MM.1S (cell line): Measurements from ENCODE around the gene PTPRR.

Source experiments
- DNase-seq: peaks from one replicate; pipeline ENCODE4 v3.0.0-alpha.2; 2015
- H2AFZ ChIP-seq: fragments of 300-600 bp; sonication (generic); 2 replicates; pipeline ENCODE4 v1.6.0; 2016; ENCODE audit warnings: antibody characterized with exemption, low read length
- H3F3A ChIP-seq: fragments of 300-600 bp; sonication (generic); 2 replicates; pipeline ENCODE4 v1.6.1; 2016; ENCODE audit warnings: mild to moderate bottlenecking, antibody characterized with exemption, low read length, moderate library complexity, mixed read lengths; ENCODE audit not compliant: insufficient read depth
- H3K27ac ChIP-seq: fragments of 300-600 bp; sonication (generic); 2 replicates; pipeline ENCODE4 v1.5.1; 2016; ENCODE audit warnings: mild to moderate bottlenecking, low read length
- H3K27me3 ChIP-seq: fragments of 300-600 bp; sonication (generic); replicated peaks from 2 replicates; pipeline ENCODE4 v1.6.0; 2016; ENCODE audit warnings: low read length; ENCODE audit not compliant: insufficient read depth
- H3K36me3 ChIP-seq: fragments of 300-600 bp; sonication (generic); replicated peaks from 2 replicates; pipeline ENCODE4 v1.6.1; 2016; ENCODE audit warnings: mild to moderate bottlenecking, low read length, mixed read lengths; ENCODE audit not compliant: insufficient read depth
- H3K4me1 ChIP-seq: fragments of 300-600 bp; sonication (generic); 2 replicates; pipeline ENCODE4 v1.6.1; 2016; ENCODE audit warnings: low read length, mixed read lengths
- H3K4me2 ChIP-seq: fragments of 300-600 bp; sonication (generic); 2 replicates; pipeline ENCODE4 v1.6.0; 2016; ENCODE audit warnings: low read depth, low read length
- H3K4me3 ChIP-seq: fragments of 300-600 bp; sonication (generic); 2 replicates; pipeline ENCODE4 v1.5.1; 2016; ENCODE audit warnings: low read length, mixed read lengths
- H3K79me2 ChIP-seq: fragments of 300-600 bp; sonication (generic); 2 replicates; pipeline ENCODE4 v1.6.1; 2016; ENCODE audit warnings: mixed run types, low read length, mixed read lengths
- H3K9ac ChIP-seq: fragments of 300-600 bp; sonication (generic); 2 replicates; pipeline ENCODE4 v1.6.1; 2016; ENCODE audit warnings: low read length, mixed read lengths
- H3K9me2 ChIP-seq: fragments of 300-600 bp; sonication (generic); replicated peaks from 2 replicates; pipeline ENCODE4 v1.6.1; 2016; ENCODE audit warnings: mild to moderate bottlenecking, low read length, mixed read lengths; ENCODE audit not compliant: insufficient read depth
- H3K9me3 ChIP-seq: fragments of 300-600 bp; sonication (generic); replicated peaks from 2 replicates; pipeline ENCODE4 v1.6.1; 2016; ENCODE audit warnings: mild to moderate bottlenecking, low read length, mixed read lengths; ENCODE audit not compliant: insufficient read depth
- H4K20me1 ChIP-seq: fragments of 300-600 bp; sonication (generic); 2 replicates; pipeline ENCODE4 v1.6.1; 2016; ENCODE audit warnings: mild to moderate bottlenecking, low read length, moderate library complexity, mixed read lengths; ENCODE audit not compliant: insufficient read depth
- EZH2 ChIP-seq: fragments of 300-600 bp; sonication (generic); optimal IDR thresholded peaks from 2 replicates; pipeline ENCODE3; 2017; ENCODE audit warnings: low read depth, mild to moderate bottlenecking, antibody characterized with exemption, low read length, mixed read lengths
- EZH2phosphoT487 ChIP-seq: fragments of 300-600 bp; sonication (generic); IDR thresholded peaks from 2 replicates; pipeline ENCODE4 v1.6.1; 2018; ENCODE audit warnings: antibody characterized with exemption, low read length
- TF ChIP-seq, protein P1 (sequence below): fragments of 300-600 bp; sonication (generic); IDR thresholded peaks from 2 replicates; pipeline ENCODE4 v1.5.1; 2016; ENCODE audit warnings: antibody characterized with exemption, low read length, mixed read lengths

PTPRR gene

DNA sequence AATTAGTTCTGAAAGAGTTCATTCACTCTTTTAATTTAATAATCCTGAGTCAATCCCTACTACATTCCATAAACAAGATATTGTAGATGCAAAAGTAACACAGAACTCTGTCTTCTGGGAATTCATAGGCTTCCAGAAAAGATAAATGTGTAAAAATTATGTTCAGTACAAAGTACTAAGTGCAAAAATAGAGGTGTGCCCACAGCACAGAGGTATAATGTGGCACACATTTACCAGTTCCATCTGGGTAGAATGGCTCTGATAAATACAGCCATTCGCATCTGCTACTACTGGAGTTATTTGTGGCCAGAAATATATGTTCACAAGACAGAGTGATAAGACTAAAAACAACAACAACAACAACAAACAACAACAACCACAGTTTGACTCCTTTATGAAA is 171.7 kb downstream of the PTPRR start:
- Histone ChIP-seq H4K20me1 (no peaks in the 10 kb centered on the region), H3K27me3 (no peaks in the 10 kb centered on the region), H3K4me1 (no peaks in the 10 kb centered on the region), H3K9me2 (no peaks in the 10 kb centered on the region), H3K9me3 (no peaks in the 10 kb centered on the region), H3F3A (no peaks in the 10 kb centered on the region), H3K4me2 (no peak overlapping the region), H3K9ac (no peak overlapping the region), H3K79me2 (no peaks in the 10 kb centered on the region), H3K36me3 (no peaks in the 10 kb centered on the region), H3K4me3 (no peak overlapping the region), H2AFZ (no peak overlapping the region), H3K27ac (no peak overlapping the region)
- DNase-seq = no peak
- TF ChIP-seq, protein P1, sequence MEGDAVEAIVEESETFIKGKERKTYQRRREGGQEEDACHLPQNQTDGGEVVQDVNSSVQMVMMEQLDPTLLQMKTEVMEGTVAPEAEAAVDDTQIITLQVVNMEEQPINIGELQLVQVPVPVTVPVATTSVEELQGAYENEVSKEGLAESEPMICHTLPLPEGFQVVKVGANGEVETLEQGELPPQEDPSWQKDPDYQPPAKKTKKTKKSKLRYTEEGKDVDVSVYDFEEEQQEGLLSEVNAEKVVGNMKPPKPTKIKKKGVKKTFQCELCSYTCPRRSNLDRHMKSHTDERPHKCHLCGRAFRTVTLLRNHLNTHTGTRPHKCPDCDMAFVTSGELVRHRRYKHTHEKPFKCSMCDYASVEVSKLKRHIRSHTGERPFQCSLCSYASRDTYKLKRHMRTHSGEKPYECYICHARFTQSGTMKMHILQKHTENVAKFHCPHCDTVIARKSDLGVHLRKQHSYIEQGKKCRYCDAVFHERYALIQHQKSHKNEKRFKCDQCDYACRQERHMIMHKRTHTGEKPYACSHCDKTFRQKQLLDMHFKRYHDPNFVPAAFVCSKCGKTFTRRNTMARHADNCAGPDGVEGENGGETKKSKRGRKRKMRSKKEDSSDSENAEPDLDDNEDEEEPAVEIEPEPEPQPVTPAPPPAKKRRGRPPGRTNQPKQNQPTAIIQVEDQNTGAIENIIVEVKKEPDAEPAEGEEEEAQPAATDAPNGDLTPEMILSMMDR = no peak
- TF ChIP-seq EZH2phosphoT487 = no peak
- no peak for TF ChIP-seq EZH2

DNA sequence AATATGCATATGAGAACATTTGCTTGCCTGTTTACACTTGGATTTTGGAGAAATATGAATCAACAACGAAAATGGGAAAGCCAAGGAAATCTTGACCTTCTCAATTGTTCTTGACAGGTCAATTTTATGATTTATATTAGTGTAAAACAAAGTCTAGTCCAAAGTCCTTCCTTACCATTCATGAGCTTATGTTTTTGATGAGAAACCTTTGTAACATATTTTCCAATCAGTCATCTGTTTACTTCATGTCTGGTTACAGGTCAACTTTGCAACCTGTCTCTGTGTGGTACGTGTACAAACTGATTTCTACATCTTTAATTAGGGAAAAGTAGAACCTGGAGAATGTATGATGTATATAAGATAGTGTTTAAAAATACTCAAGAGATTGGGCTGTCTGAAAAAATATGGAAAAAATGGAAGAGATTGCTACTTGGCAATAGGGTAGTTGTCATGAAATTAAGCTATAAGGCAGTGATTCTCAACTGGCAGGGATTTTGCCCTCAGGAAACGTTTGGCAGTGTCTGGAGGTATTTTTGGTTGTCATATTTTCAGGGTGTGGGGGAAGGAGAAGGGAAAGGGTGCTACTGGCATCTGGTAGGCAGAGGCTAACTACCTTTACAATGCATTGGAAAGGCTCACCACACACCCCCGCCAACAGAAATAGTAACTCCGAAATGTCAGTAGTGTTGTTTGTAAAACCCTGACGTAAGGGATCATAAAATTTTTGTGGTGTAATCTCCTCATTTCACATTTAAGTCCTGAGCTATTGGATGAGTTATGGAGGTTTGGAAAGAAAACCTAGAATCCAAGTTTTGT is 172.9 kb downstream of the PTPRR start:
- Histone ChIP-seq H3K36me3 (no peaks in the 10 kb centered on the region), H3K9me2 (no peaks in the 10 kb centered on the region), H3K4me1 (no peaks in the 10 kb centered on the region), H3K27me3 (no peaks in the 10 kb centered on the region), H3F3A (no peaks in the 10 kb centered on the region), H3K27ac (no peak overlapping the region), H3K4me3 (no peak overlapping the region), H3K9me3 (no peaks in the 10 kb centered on the region), H2AFZ (no peak overlapping the region), H3K4me2 (no peak overlapping the region), H4K20me1 (no peaks in the 10 kb centered on the region), H3K79me2 (no peaks in the 10 kb centered on the region), H3K9ac (no peak overlapping the region)
- DNase-seq = no peak
- TF ChIP-seq EZH2 (no peak), EZH2phosphoT487 (no peak)
- TF ChIP-seq, protein P1 = no peak

GRCh38 chr12:70745048-70745447 is 175.5 kb downstream of the PTPRR start:
- Histone ChIP-seq H3K27me3 (no peaks in the 10 kb centered on the region), H2AFZ (no peak overlapping the region), H3K9me3 (no peaks in the 10 kb centered on the region), H3K27ac (no peak overlapping the region), H3K4me1 (no peaks in the 10 kb centered on the region), H3K4me3 (no peak overlapping the region), H3K9me2 (no peaks in the 10 kb centered on the region), H3K36me3 (no peaks in the 10 kb centered on the region), H3K9ac (no peak overlapping the region), H3K79me2 (no peaks in the 10 kb centered on the region), H3F3A (no peaks in the 10 kb centered on the region), H3K4me2 (no peak overlapping the region), H4K20me1 (no peaks in the 10 kb centered on the region)
- no peak for TF ChIP-seq EZH2phosphoT487
- DNase-seq = no peak

GRCh38 chr12:70744178-70744577 is 176.4 kb downstream of the PTPRR start:
- no peaks in the 10 kb centered on the region for H3K4me1 ChIP-seq
- no peaks in the 10 kb centered on the region for H3F3A ChIP-seq
- no peak for DNase-seq
- no peak overlapping the region for H3K27ac ChIP-seq
- H3K9me2 ChIP-seq = no peaks in the 10 kb centered on the region
- no peak overlapping the region for H3K4me2 ChIP-seq
- no peak overlapping the region for H3K9ac ChIP-seq
- TF ChIP-seq, protein P1 = no peak
- TF ChIP-seq EZH2phosphoT487 = no peak
- TF ChIP-seq EZH2 = no peak
- no peaks in the 10 kb centered on the region for H3K36me3 ChIP-seq
- H3K9me3 ChIP-seq = no peaks in the 10 kb centered on the region
- no peak overlapping the region for H2AFZ ChIP-seq
- H4K20me1 ChIP-seq = no peaks in the 10 kb centered on the region
- no peaks in the 10 kb centered on the region for H3K79me2 ChIP-seq
- H3K4me3 ChIP-seq = no peak overlapping the region
- H3K27me3 ChIP-seq = no peaks in the 10 kb centered on the region
